GM10266 (cell line): Measurements from ENCODE around the gene FABP7.

Experiments used
- DNase-seq: peaks from one replicate; pipeline ENCODE4 v3.0.0; 2012; ENCODE audit errors: extremely low spot score
- CTCF ChIP-seq: IDR thresholded peaks from 2 replicates; pipeline ENCODE4 v1.5.1; 2012; ENCODE audit warnings: mild to moderate bottlenecking, low read depth; ENCODE audit not compliant: control insufficient read depth, insufficient read depth; ENCODE audit errors: missing control alignments

FABP7 gene

GRCh38 chr6:122788208-122788607 lies 8.7 kb downstream of the FABP7 start:
- DNase-seq = no peak
- no peak for TF ChIP-seq CTCF

GRCh38 chr6:122788663-122789181 lies 9.2 kb downstream of the FABP7 start:
- no peak for TF ChIP-seq CTCF
- DNase-seq = no peak

- DNase-seq = peak; percentile 35
- TF ChIP-seq CTCF = peak; percentile 26
Observed at GRCh38 chr6:122789182-122790027, 9.9 kb downstream of the FABP7 start, which contains the start of gene SMPDL3A. Gene SMPDL3A (plus strand): TSS chr6:122789258. CDS start chr6:122789347, 89 bp downstream.

GRCh38 chr6:122790028-122790422 lies 10.5 kb downstream of the FABP7 start:
- DNase-seq = no peak
- no peak for TF ChIP-seq CTCF

- DNase-seq = no peak
- no peak for TF ChIP-seq CTCF
Observed at GRCh38 chr6:122790423-122791309, 11.2 kb downstream of the FABP7 start.

GRCh38 chr6:122791310-122791679 lies 11.8 kb downstream of the FABP7 start:
- DNase-seq = no peak
- TF ChIP-seq CTCF = no peak

- DNase-seq = no peak
- TF ChIP-seq CTCF = no peak
Observed at GRCh38 chr6:122792766-122793165, 13.2 kb downstream of the FABP7 start.
